Spleen (tissue), 7 donors: ENCODE results near the gene KIF12.

ENCODE experiments used
- POLR2A ChIP-seq, 3 donors: fragments of 450-650 bp; IDR thresholded peaks; one replicate each; pipeline ENCODE4 v1.5.1; 2017; ENCODE audit warnings: antibody characterized with exemption in 3 of 3, mild to moderate bottlenecking in 1 of 3
- POLR2AphosphoS5 ChIP-seq, 3 donors: sonication (generic); formaldehyde crosslinking; IDR thresholded peaks; one replicate each; pipeline ENCODE4 v1.5.1; 2017; ENCODE audit warnings: antibody characterized with exemption in 3 of 3
- TF ChIP-seq, protein P1 (sequence below), 11 experiments: fragments of 200-600 bp in 7 of 11; fragments of 450-650 bp in 4 of 11; sonication (generic) in 4 of 11; IDR thresholded peaks in 8 of 11; conservative IDR thresholded peaks in 3 of 11; 1 replicate in 7 of 11; 2 replicates in 4 of 11; pipeline versions ENCODE4 v1.4.0 to v1.8.0; 2016 to 2021; ENCODE audit warnings: antibody characterized with exemption in 11 of 11, inconsistent platforms in 4 of 11, mild to moderate bottlenecking in 1 of 11
- donor health status: DM: no; HTN: no; CAD: no; lungs with moderate emphysema.
- donor health status: DM: no; HTN: no; CAD: no.
- donor health status: DM: no; HTN: no; CAD: no.

DNA sequence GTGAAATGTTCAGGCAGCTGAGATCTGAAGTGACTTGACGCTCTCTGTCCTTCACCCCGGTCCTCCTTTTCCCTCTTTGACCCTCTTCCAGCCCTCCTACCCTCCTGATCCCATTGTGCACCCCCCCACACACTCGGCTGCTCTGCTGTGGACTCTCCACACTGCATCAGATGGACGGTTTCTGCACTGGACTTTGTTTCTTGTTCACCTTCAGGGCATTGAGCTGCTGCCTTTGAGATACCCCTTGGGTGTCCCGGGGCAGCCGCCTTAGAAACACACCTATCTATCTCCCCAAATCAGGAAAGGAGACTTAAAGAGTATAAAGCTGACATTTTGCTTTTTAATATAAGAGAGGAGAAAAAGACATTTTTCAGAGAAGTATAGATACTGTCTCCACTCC lies 48.4 kb downstream of the KIF12 start:
- TF ChIP-seq POLR2AphosphoS5 (IDR thresholded peaks at IDR 0.05) (no peak), POLR2A (IDR thresholded peaks at IDR 0.05) (no peak)
- TF ChIP-seq, protein P1, sequence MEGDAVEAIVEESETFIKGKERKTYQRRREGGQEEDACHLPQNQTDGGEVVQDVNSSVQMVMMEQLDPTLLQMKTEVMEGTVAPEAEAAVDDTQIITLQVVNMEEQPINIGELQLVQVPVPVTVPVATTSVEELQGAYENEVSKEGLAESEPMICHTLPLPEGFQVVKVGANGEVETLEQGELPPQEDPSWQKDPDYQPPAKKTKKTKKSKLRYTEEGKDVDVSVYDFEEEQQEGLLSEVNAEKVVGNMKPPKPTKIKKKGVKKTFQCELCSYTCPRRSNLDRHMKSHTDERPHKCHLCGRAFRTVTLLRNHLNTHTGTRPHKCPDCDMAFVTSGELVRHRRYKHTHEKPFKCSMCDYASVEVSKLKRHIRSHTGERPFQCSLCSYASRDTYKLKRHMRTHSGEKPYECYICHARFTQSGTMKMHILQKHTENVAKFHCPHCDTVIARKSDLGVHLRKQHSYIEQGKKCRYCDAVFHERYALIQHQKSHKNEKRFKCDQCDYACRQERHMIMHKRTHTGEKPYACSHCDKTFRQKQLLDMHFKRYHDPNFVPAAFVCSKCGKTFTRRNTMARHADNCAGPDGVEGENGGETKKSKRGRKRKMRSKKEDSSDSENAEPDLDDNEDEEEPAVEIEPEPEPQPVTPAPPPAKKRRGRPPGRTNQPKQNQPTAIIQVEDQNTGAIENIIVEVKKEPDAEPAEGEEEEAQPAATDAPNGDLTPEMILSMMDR (IDR thresholded peaks at IDR 0.05 in 8 of 11, conservative IDR thresholded peaks at IDR 0.05 in 3 of 11) = no peak
